Measurements from ENCODE around the gene KIAA0753. TPM values are rescaled to one million over a fixed set of nuclear protein-coding genes. Genes with fewer than 3 reads are reported as not detected.

KIAA0753 gene
- 16.8 to 24.3 TPM (median 18.3 TPM) in 5 replicates for total RNA-seq (2022; extraction: Qiagen RNA extraction; ENCODE audit: low read depth)

GRCh38 chr17:6640536-6641246 lies at the start of gene KIAA0753, which contains the start of gene TXNDC17:
Gene KIAA0753 (minus strand): TSS chr17:6640711. CDS start chr17:6635103, 5,608 bp downstream.
Gene TXNDC17 (plus strand): TSS chr17:6641060. CDS start chr17:6641083, 23 bp downstream.

GRCh38 chr17:6651354-6651918 lies 10.9 kb upstream of the KIAA0753 start, which contains the start of the genes C17orf100 and MED31:
Gene C17orf100 (plus strand): TSS chr17:6651762. CDS start chr17:6651914, 152 bp downstream.
Gene MED31 (minus strand): TSS chr17:6651605. CDS start chr17:6651528, 77 bp downstream.

GRCh38 chr17:6556121-6557039 lies 84.1 kb downstream of the KIAA0753 start, which contains the start of gene PITPNM3:
Gene PITPNM3 (minus strand): TSS chr17:6556555. CDS start chr17:6556406, 149 bp downstream.

Other genes starting within 250 kb of the KIAA0753 start
- gene AIPL1, start 205.6 kb downstream of the KIAA0753 start, total RNA-seq (2022; extraction: Qiagen RNA extraction; ENCODE audit: low read depth): not detected in 5 replicates
- 43.4 to 49.9 TPM (median 45.9 TPM) in 5 replicates for gene PIMREG, start 196.3 kb downstream of the KIAA0753 start, total RNA-seq (2022; extraction: Qiagen RNA extraction; ENCODE audit: low read depth)
- gene PITPNM3, start 84.2 kb downstream of the KIAA0753 start, total RNA-seq (2022; extraction: Qiagen RNA extraction; ENCODE audit: low read depth): 1.7 to 2.4 TPM (median 1.9 TPM) in 5 replicates
- 401 to 482 TPM (median 422 TPM) in 5 replicates for gene TXNDC17, start 349 bp upstream of the KIAA0753 start, total RNA-seq (2022; extraction: Qiagen RNA extraction; ENCODE audit: low read depth)
- gene MED31, start 10.9 kb upstream of the KIAA0753 start, total RNA-seq (2022; extraction: Qiagen RNA extraction; ENCODE audit: low read depth): 21.8 to 41.4 TPM (median 33.2 TPM) in 5 replicates
- gene C17orf100, start 11.1 kb upstream of the KIAA0753 start, total RNA-seq (2022; extraction: Qiagen RNA extraction; ENCODE audit: low read depth): 2.3 to 3.1 TPM (median 2.9 TPM) in 5 replicates
- 0.13 to 0.62 TPM (median 0.15 TPM) in 5 replicates for gene SLC13A5, start 72.7 kb upstream of the KIAA0753 start, total RNA-seq (2022; extraction: Qiagen RNA extraction; ENCODE audit: low read depth)
- gene XAF1, start 115.3 kb upstream of the KIAA0753 start, total RNA-seq (2022; extraction: Qiagen RNA extraction; ENCODE audit: low read depth): 0.01 to 0.05 TPM in 2 of 5 replicates, not detected in the others
- not detected in 5 replicates for gene FBXO39, start 135.5 kb upstream of the KIAA0753 start, total RNA-seq (2022; extraction: Qiagen RNA extraction; ENCODE audit: low read depth)
- gene TEKT1, start 191.0 kb upstream of the KIAA0753 start, total RNA-seq (2022; extraction: Qiagen RNA extraction; ENCODE audit: low read depth): 0.07 to 0.08 TPM in 2 of 5 replicates, not detected in the others